22Rv1 (cell line): Measurements from ENCODE around the gene NKG7.
"Not testable (repeated sequence)": the region's sequence is repeated elsewhere in the genome, so short reads cannot be mapped to it uniquely, and the experiment has no call there.

Experiments
- CTCF ChIP-seq: fragments of 450-650 bp; IDR thresholded peaks from 2 replicates; pipeline ENCODE4 v1.5.1; 2017; ENCODE audit warnings: mild to moderate bottlenecking
- ZFX ChIP-seq: fragments of 450-650 bp; IDR thresholded peaks from 2 replicates; pipeline ENCODE4 v1.6.1; 2017; ENCODE audit warnings: antibody characterized with exemption, borderline replicate concordance

GRCh38 chr19:51420511-51420910, 48.1 kb upstream of the NKG7 start:
- not testable (repeated sequence) for TF ChIP-seq CTCF, ZFX
